T-helper 2 cell treated with Interferon-gamma antibody and Interleukin-4, amounts not matched to agents 100 ng/mL and 5 ng/mL, for 36 hours (primary cell): ENCODE data around the gene CDC42EP2. TPM values are rescaled to one million over a fixed set of nuclear protein-coding genes. Genes with fewer than 3 reads are reported as not detected.

Source experiments
- intact Hi-C: fragments of 100-400 bp; cut with micrococcal nuclease; formaldehyde crosslinking; loops from one replicate; pipeline ENCODE4 v1.15.1; 2023
- total RNA-seq: library from RNA; stranded (reverse); gene quantifications from 2 replicates; pipeline ENCODE4 v1.2.3, GENCODE V29; 2022

Gene CDC42EP2
- total RNA-seq, 1 donor from 2014 or later: 1.7 TPM

GRCh38 chr11:65317025-65317786, 2.5 kb downstream of the CDC42EP2 start:
- intact Hi-C loops: loop anchor here (5.0 kb wide), 1 partner anchor 40 kb away; no protein-coding TSS in a partner anchor

- intact Hi-C loops: no loop called here
These were observed 5.9 kb downstream of the CDC42EP2 start for GRCh38 chr11:65320386-65321075.

GRCh38 chr11:65321076-65321475, 6.4 kb downstream of the CDC42EP2 start:
- intact Hi-C loops: no loop called here

GRCh38 chr11:65321828-65322485, 7.3 kb downstream of the CDC42EP2 start:
- intact Hi-C loops: no loop called here

GRCh38 chr11:65323813-65324212, 9.1 kb downstream of the CDC42EP2 start:
- intact Hi-C loops: no loop called here

GRCh38 chr11:65325435-65325834, 10.8 kb downstream of the CDC42EP2 start:
- intact Hi-C loops: no loop called here

- intact Hi-C loops: no loop called here
These were observed 12.4 kb downstream of the CDC42EP2 start for GRCh38 chr11:65327021-65327420.

GRCh38 chr11:65329478-65329877, 14.8 kb downstream of the CDC42EP2 start:
- intact Hi-C loops: no loop called here

- intact Hi-C loops: loop anchor here (2.0 to 5.0 kb wide), 3 partner anchors 15 to 103 kb away; partner anchors contain the start of gene CDC42EP2
These were observed 15.3 kb downstream of the CDC42EP2 start for GRCh38 chr11:65329944-65330403.

GRCh38 chr11:65330544-65330943, 15.9 kb downstream of the CDC42EP2 start:
- intact Hi-C loops: loop anchor here (2.0 to 5.0 kb wide), 3 partner anchors 16 to 103 kb away; partner anchors contain the start of gene CDC42EP2

GRCh38 chr11:65332591-65332990, 17.9 kb downstream of the CDC42EP2 start:
- intact Hi-C loops: loop anchor here (5.0 kb wide), 1 partner anchor 105 kb away; no protein-coding TSS in a partner anchor

GRCh38 chr11:65334696-65335295, 20.1 kb downstream of the CDC42EP2 start:
- intact Hi-C loops: loop anchor here (5.0 kb wide), 1 partner anchor 107 kb away; no protein-coding TSS in a partner anchor

GRCh38 chr11:65338676-65339075, 24.0 kb downstream of the CDC42EP2 start:
- intact Hi-C loops: no loop called here

GRCh38 chr11:65340226-65340625, 25.6 kb downstream of the CDC42EP2 start:
- intact Hi-C loops: no loop called here

- intact Hi-C loops: no loop called here
These were observed 27.2 kb downstream of the CDC42EP2 start for GRCh38 chr11:65341856-65342255.

GRCh38 chr11:65351511-65351910, 36.8 kb downstream of the CDC42EP2 start:
- intact Hi-C loops: no loop called here

- intact Hi-C loops: no loop called here
These were observed 38.1 kb downstream of the CDC42EP2 start for GRCh38 chr11:65352783-65353182.

GRCh38 chr11:65353376-65353775, 38.7 kb downstream of the CDC42EP2 start:
- intact Hi-C loops: no loop called here

- intact Hi-C loops: no loop called here
These were observed 39.2 kb downstream of the CDC42EP2 start for GRCh38 chr11:65353900-65354264.

- intact Hi-C loops: no loop called here
These were observed 39.8 kb downstream of the CDC42EP2 start, which contains the start of gene TIGD3 for GRCh38 chr11:65354265-65355012. TSS of gene TIGD3 (plus strand) at chr11:65354751. CDS start at chr11:65355809, 1,058 bp downstream.
